GM12878 (cell line): ENCODE measurements around the gene MUL1. TPM values are rescaled to one million over a fixed set of nuclear protein-coding genes. Genes with fewer than 3 reads are reported as not detected.

Source experiments
- ATAC-seq: fragments of 200-7000 bp; cut with Tn5 transposase; 3 replicates; pipeline ENCODE4 v1.9.1; 2020; ENCODE audit warnings: mild to moderate bottlenecking, moderate library complexity
- BruUV-seq: library from RNA; stranded (reverse); fragments of 400-500 nt; replicated peaks from 2 replicates; lab custom pipeline; 2021; lab: Mats Ljungman, UMichigan
- CTCF ChIA-PET: fragments of 300-600 bp; sonication (Branson Sonifier 250); formaldehyde crosslinking; extraction: SDS; loops from one replicate; lab custom pipeline; 2021; ENCODE audit warnings: inconsistent platforms; lab: Yijun Ruan, JAX
- POLR2A ChIA-PET: fragments of 350-600 bp; formaldehyde crosslinking; extraction: SDS; loops from one replicate; lab custom pipeline; 2021; ENCODE audit warnings: inconsistent platforms; lab: Charles Lee
- RAD21 ChIA-PET: fragments of 300-600 bp; sonication (Branson Sonifier 250); formaldehyde crosslinking; loops from one replicate; lab custom pipeline; 2023; ENCODE audit warnings: antibody characterized with exemption; ENCODE audit not compliant: unreplicated experiment; lab: Charles Lee
- SMC1A ChIA-PET: fragments of 300-600 bp; sonication (Branson Sonifier 250); formaldehyde crosslinking; loops from one replicate; lab custom pipeline; 2023; ENCODE audit not compliant: unreplicated experiment, uncharacterized antibody; lab: Charles Lee
- DNase-seq: peaks from one replicate; pipeline ENCODE4 v3.0.0-alpha.2; 2011; ENCODE audit warnings: low read depth, low spot score
- FAIRE-seq: peaks from 3 replicates; lab custom pipeline; 2011; peaks lifted over from hg19 to GRCh38; lab: Jason Lieb, UNC
- H2AFZ ChIP-seq: 2 replicates; pipeline ENCODE4 v1.6.0; 2011; ENCODE audit warnings: low read depth, low read length, control low read depth; ENCODE audit not compliant: control insufficient read depth
- H3K27ac ChIP-seq: 2 replicates; pipeline ENCODE4 v1.5.1; 2011; ENCODE audit warnings: control low read depth; ENCODE audit not compliant: control insufficient read depth, insufficient read depth
- H3K27me3 ChIP-seq, 2 experiments: replicated peaks in 1 of 2; 2 replicates each; pipeline versions ENCODE4 v1.6.0 to v1.6.1; 2011; ENCODE audit warnings: low read length in 1 of 2; ENCODE audit not compliant: control insufficient read depth in 2 of 2, insufficient read depth in 2 of 2
- H3K36me3 ChIP-seq, 2 experiments: 2 replicates each; pipeline ENCODE4 v1.5.1; 2011; ENCODE audit warnings: low read length in 1 of 2; ENCODE audit not compliant: control insufficient read depth in 2 of 2, insufficient read depth in 2 of 2
- H3K4me1 ChIP-seq: 2 replicates; pipeline ENCODE4 v1.6.1; 2011; ENCODE audit warnings: mild to moderate bottlenecking, low read length, moderate library complexity, mixed read lengths; ENCODE audit not compliant: control insufficient read depth, insufficient read depth
- H3K4me2 ChIP-seq: 2 replicates; pipeline ENCODE4 v1.6.0; 2011; ENCODE audit warnings: control low read depth; ENCODE audit not compliant: control insufficient read depth, insufficient read depth
- H3K4me3 ChIP-seq: fragments of 200-600 bp; sonication (generic); 2 replicates; pipeline ENCODE4 v1.5.1; 2016
- H3K79me2 ChIP-seq: 2 replicates; pipeline ENCODE4 v1.6.0; 2011; ENCODE audit warnings: low read length; ENCODE audit not compliant: control insufficient read depth, insufficient read depth
- H3K9ac ChIP-seq: 2 replicates; pipeline ENCODE4 v1.8.0; 2011; ENCODE audit warnings: low read length, control low read depth, mixed read lengths; ENCODE audit not compliant: control insufficient read depth, insufficient read depth
- H3K9me3 ChIP-seq: replicated peaks from 3 replicates; pipeline ENCODE4 v1.5.1; 2011; ENCODE audit warnings: mild to moderate bottlenecking, low read length; ENCODE audit not compliant: control insufficient read depth, insufficient read depth
- H4K20me1 ChIP-seq: 2 replicates; pipeline ENCODE4 v1.6.0; 2011; ENCODE audit not compliant: control insufficient read depth, insufficient read depth
- BCL11A ChIP-seq: IDR thresholded peaks from 2 replicates; pipeline ENCODE4 v1.6.1; 2011; ENCODE audit warnings: low read depth, low read length
- BRCA1 ChIP-seq: IDR thresholded peaks from 2 replicates; pipeline ENCODE4 v1.6.1; 2011; ENCODE audit warnings: low read depth, low read length, improper control_type of control experiment
- HDAC2 ChIP-seq: fragments of 200-600 bp; sonication (generic); IDR thresholded peaks from 2 replicates; pipeline ENCODE4 v1.6.1; 2017
- KAT2A ChIP-seq: conservative IDR thresholded peaks from 2 replicates; pipeline ENCODE4 v1.6.1; 2011; ENCODE audit warnings: low read depth, low read length; ENCODE audit not compliant: control insufficient read depth
- KDM1A ChIP-seq: fragments of 200-600 bp; sonication (generic); IDR thresholded peaks from 2 replicates; pipeline ENCODE4 v1.6.1; 2016; ENCODE audit warnings: borderline replicate concordance
- MEF2B ChIP-seq: fragments of 450-650 bp; IDR thresholded peaks from 2 replicates; pipeline ENCODE4 v1.6.1; 2018; ENCODE audit warnings: mild to moderate bottlenecking, moderate library complexity; ENCODE audit not compliant: partially characterized antibody, poor library complexity, severe bottlenecking
- NFYA ChIP-seq: IDR thresholded peaks from 2 replicates; pipeline ENCODE4 v1.6.1; 2011; ENCODE audit warnings: low read depth, mild to moderate bottlenecking, low read length, improper control_type of control experiment, borderline replicate concordance
- PAX5 ChIP-seq: IDR thresholded peaks from 2 replicates; pipeline ENCODE4 v1.6.1; 2011; ENCODE audit warnings: low read depth, low read length, borderline replicate concordance
- ZBED1 ChIP-seq: IDR thresholded peaks from 2 replicates; pipeline ENCODE4 v1.6.1; 2016; ENCODE audit warnings: borderline replicate concordance
- ZSCAN29 ChIP-seq: fragments of 450-650 bp; IDR thresholded peaks from 2 replicates; pipeline ENCODE4 v1.6.1; 2017; ENCODE audit warnings: mild to moderate bottlenecking, moderate library complexity
- WGBS: methylation state at CpG from one replicate; pipeline ENCODE4 v1.1.6; 2016; ENCODE audit warnings: low lambda C conversion rate; ENCODE audit not compliant: insufficient replicate concordance, insufficient coverage; ENCODE audit errors: missing lambda C conversion rate; 5-methylcytosine and 5-hydroxymethylcytosine counted together
- in situ Hi-C: fragments of 300-500 bp; cut with MboI; formaldehyde crosslinking; loops from 9 replicates; pipeline ENCODE4 v1.14.3; 2018; ENCODE audit warnings: mixed read lengths
- intact Hi-C: fragments of 100-400 bp; cut with micrococcal nuclease; formaldehyde crosslinking; loops from one replicate; pipeline ENCODE4 v1.14.2; 2022; ENCODE audit not compliant: unreplicated experiment
- polyA plus RNA-seq, 11 experiments: library from polyadenylated mRNA; depleted of rRNA in 4 of 11; unstranded in 6 of 11; stranded (reverse) in 5 of 11; fragments of >200 nt; fragmentation: Nextera tagmentation in 4 of 11; fragmentation: Illumina TruSeq in 1 of 11; extraction: Ambion mirVana in 4 of 11; extraction: Trizol in 1 of 11; gene quantifications; 1 replicate in 1 of 11; 2 replicates in 10 of 11; pipeline versions ENCODE4 v1.2.1 to v1.2.3, GENCODE V29; 2011 to 2016; ENCODE audit warnings: inconsistent platforms in 2 of 11, missing spikeins in 2 of 11, low read depth in 1 of 11
- total RNA-seq, 4 experiments: library from RNA; depleted of rRNA in 3 of 4; stranded (reverse); fragments of >200 nt in 3 of 4; fragmentation: Illumina TruSeq in 1 of 4; extraction: Trizol in 1 of 4; gene quantifications; 2 replicates each; pipeline versions ENCODE4 v1.2.1 to v1.2.3, GENCODE V29; 2013 to 2021
- TF ChIP-seq, protein P1 (sequence below): fragments of 450-650 bp; IDR thresholded peaks from 2 replicates; pipeline ENCODE4 v1.6.1; 2017; ENCODE audit warnings: mild to moderate bottlenecking, low read depth, inconsistent platforms; ENCODE audit not compliant: poor library complexity, severe bottlenecking

MUL1 gene
- total and polyA plus RNA-seq, 10 of the 15 experiments (the other 5 are each of a cell fraction or from before 2014, with no cell fraction given) = 4.9 to 27.0 (median 15.5) TPM

- no peak overlapping the region for H3K4me3 ChIP-seq
- H3K4me1 ChIP-seq = no peaks in the 10 kb centered on the region
- ChIA-PET POLR2A (no interaction called here), CTCF (no interaction called here), SMC1A (no interaction called here), RAD21 (no interaction called here)
- WGBS = 48% methylated on average over 4 of the region's 4 CpGs
- H3K9ac ChIP-seq = no peak overlapping the region
- no peak overlapping the region for H3K27ac ChIP-seq
- H4K20me1 ChIP-seq = no peaks in the 10 kb centered on the region
- no peak overlapping the region for H2AFZ ChIP-seq
- no peaks in the 10 kb centered on the region for H3K79me2 ChIP-seq
- peaks cover 0 to 2% of the 10 kb centered on the region in 2 experiments; a peak in 2 of 4 replicates for H3K27me3 ChIP-seq
- TF ChIP-seq BRCA1 (no peak), NFYA (no peak), ZBED1 (no peak), PAX5 (no peak), BCL11A (no peak), KDM1A (no peak), ZSCAN29 (no peak), HDAC2 (no peak), KAT2A (no peak), MEF2B (no peak)
- TF ChIP-seq, protein P1, sequence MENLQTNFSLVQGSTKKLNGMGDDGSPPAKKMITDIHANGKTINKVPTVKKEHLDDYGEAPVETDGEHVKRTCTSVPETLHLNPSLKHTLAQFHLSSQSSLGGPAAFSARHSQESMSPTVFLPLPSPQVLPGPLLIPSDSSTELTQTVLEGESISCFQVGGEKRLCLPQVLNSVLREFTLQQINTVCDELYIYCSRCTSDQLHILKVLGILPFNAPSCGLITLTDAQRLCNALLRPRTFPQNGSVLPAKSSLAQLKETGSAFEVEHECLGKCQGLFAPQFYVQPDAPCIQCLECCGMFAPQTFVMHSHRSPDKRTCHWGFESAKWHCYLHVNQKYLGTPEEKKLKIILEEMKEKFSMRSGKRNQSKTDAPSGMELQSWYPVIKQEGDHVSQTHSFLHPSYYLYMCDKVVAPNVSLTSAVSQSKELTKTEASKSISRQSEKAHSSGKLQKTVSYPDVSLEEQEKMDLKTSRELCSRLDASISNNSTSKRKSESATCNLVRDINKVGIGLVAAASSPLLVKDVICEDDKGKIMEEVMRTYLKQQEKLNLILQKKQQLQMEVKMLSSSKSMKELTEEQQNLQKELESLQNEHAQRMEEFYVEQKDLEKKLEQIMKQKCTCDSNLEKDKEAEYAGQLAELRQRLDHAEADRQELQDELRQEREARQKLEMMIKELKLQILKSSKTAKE = no peak
- no peaks in the 10 kb centered on the region for H3K9me3 ChIP-seq
- intact Hi-C loops (no loop called here), in situ Hi-C loops (no loop called here)
- DNase-seq (no peak), ATAC-seq (no peak), FAIRE-seq (no peak)
- no peak overlapping the region for H3K4me2 ChIP-seq
- H3K36me3 ChIP-seq = no peaks in the 10 kb centered on the region
- BruUV-seq = no TSS peak
These were observed 25.7 kb upstream of the MUL1 start for GRCh38 chr1:20533635-20534034.
